Neural cell (in vitro differentiated cells): ENCODE results near the gene CNNM3.
A peak's percentile ranks its signal among the peaks of the same experiment; 100 is the strongest.

Source experiments
- CTCF ChIP-seq: fragments of 450-650 bp; IDR thresholded peaks from 2 replicates; pipeline ENCODE4 v1.5.1; 2014; ENCODE audit warnings: antibody characterized with exemption, mild to moderate bottlenecking, moderate library complexity; ENCODE audit not compliant: poor library complexity, severe bottlenecking
- EP300 ChIP-seq: fragments of 450-650 bp; conservative IDR thresholded peaks from 2 replicates; pipeline ENCODE4 v1.6.1; 2014; ENCODE audit warnings: antibody characterized with exemption, mild to moderate bottlenecking, moderate library complexity; ENCODE audit not compliant: poor library complexity, severe bottlenecking
- RAD21 ChIP-seq: fragments of 450-650 bp; conservative IDR thresholded peaks from 2 replicates; pipeline ENCODE4 v1.6.1; 2014; ENCODE audit warnings: antibody characterized with exemption, mild to moderate bottlenecking, moderate library complexity
- REST ChIP-seq: IDR thresholded peaks from 2 replicates; pipeline ENCODE4 v1.6.1; 2012; ENCODE audit warnings: borderline replicate concordance

GRCh38 chr2:96816127-96816835 lies at the start of gene CNNM3:
- TF ChIP-seq CTCF (peak; percentile 79), RAD21 (peak; percentile 46), REST (peak; percentile 41), EP300 (no peak)
